ENCODE data around the gene MXI1. TPM values are rescaled to one million over a fixed set of nuclear protein-coding genes. Genes with fewer than 3 reads are reported as not detected.

MXI1 gene
- total and polyA plus RNA-seq, 2 experiments from 2014 or later, result 5.1 to 8.5 TPM

DNA sequence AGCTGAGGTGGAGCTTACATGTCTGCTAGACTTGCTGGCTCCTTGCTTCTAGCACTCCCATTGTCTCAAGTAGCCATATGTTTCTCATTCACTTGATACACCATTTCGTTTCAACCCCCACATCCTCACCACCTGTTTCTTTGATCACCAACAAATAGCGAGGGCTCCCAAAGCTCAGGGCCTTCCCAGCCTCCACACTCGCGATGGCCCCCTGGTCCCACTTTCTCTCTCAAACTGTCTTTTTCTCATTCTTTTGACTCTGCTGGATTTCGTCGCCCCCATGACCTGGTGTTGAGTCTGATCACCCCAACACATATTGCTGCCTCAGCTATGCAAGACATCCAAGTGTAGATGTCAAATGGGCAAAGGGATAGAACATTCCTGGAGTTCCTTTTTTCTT is 123.3 kb downstream of the MXI1 start:
- no peak overlapping the region for H2AFZ ChIP-seq
- no peak overlapping the region for H3K27ac ChIP-seq (ENCODE audit: low read depth)
- H3K36me3 ChIP-seq (ENCODE audit: insufficient read depth), result peaks cover 4% of the 10 kb centered on the region; the same call in 1 of the 2 replicates
- no peaks in the 10 kb centered on the region for H4K20me1 ChIP-seq (replicated peaks; ENCODE audit: insufficient read depth)
- ATAC-seq (no peak), DNase-seq (ENCODE audit: low spot score) (no peak)
- H3F3A ChIP-seq (replicated peaks; ENCODE audit: low read depth), result no peaks in the 10 kb centered on the region
- no peaks in the 10 kb centered on the region for H3K79me2 ChIP-seq (replicated peaks; ENCODE audit: insufficient read depth)
- no peaks in the 10 kb centered on the region for H3K27me3 ChIP-seq (ENCODE audit: insufficient read depth)
- H3K27ac Mint-ChIP-seq, result no peak overlapping the region
- H3K4me3 Mint-ChIP-seq, result no peak overlapping the region
- TF ChIP-seq, protein P1, sequence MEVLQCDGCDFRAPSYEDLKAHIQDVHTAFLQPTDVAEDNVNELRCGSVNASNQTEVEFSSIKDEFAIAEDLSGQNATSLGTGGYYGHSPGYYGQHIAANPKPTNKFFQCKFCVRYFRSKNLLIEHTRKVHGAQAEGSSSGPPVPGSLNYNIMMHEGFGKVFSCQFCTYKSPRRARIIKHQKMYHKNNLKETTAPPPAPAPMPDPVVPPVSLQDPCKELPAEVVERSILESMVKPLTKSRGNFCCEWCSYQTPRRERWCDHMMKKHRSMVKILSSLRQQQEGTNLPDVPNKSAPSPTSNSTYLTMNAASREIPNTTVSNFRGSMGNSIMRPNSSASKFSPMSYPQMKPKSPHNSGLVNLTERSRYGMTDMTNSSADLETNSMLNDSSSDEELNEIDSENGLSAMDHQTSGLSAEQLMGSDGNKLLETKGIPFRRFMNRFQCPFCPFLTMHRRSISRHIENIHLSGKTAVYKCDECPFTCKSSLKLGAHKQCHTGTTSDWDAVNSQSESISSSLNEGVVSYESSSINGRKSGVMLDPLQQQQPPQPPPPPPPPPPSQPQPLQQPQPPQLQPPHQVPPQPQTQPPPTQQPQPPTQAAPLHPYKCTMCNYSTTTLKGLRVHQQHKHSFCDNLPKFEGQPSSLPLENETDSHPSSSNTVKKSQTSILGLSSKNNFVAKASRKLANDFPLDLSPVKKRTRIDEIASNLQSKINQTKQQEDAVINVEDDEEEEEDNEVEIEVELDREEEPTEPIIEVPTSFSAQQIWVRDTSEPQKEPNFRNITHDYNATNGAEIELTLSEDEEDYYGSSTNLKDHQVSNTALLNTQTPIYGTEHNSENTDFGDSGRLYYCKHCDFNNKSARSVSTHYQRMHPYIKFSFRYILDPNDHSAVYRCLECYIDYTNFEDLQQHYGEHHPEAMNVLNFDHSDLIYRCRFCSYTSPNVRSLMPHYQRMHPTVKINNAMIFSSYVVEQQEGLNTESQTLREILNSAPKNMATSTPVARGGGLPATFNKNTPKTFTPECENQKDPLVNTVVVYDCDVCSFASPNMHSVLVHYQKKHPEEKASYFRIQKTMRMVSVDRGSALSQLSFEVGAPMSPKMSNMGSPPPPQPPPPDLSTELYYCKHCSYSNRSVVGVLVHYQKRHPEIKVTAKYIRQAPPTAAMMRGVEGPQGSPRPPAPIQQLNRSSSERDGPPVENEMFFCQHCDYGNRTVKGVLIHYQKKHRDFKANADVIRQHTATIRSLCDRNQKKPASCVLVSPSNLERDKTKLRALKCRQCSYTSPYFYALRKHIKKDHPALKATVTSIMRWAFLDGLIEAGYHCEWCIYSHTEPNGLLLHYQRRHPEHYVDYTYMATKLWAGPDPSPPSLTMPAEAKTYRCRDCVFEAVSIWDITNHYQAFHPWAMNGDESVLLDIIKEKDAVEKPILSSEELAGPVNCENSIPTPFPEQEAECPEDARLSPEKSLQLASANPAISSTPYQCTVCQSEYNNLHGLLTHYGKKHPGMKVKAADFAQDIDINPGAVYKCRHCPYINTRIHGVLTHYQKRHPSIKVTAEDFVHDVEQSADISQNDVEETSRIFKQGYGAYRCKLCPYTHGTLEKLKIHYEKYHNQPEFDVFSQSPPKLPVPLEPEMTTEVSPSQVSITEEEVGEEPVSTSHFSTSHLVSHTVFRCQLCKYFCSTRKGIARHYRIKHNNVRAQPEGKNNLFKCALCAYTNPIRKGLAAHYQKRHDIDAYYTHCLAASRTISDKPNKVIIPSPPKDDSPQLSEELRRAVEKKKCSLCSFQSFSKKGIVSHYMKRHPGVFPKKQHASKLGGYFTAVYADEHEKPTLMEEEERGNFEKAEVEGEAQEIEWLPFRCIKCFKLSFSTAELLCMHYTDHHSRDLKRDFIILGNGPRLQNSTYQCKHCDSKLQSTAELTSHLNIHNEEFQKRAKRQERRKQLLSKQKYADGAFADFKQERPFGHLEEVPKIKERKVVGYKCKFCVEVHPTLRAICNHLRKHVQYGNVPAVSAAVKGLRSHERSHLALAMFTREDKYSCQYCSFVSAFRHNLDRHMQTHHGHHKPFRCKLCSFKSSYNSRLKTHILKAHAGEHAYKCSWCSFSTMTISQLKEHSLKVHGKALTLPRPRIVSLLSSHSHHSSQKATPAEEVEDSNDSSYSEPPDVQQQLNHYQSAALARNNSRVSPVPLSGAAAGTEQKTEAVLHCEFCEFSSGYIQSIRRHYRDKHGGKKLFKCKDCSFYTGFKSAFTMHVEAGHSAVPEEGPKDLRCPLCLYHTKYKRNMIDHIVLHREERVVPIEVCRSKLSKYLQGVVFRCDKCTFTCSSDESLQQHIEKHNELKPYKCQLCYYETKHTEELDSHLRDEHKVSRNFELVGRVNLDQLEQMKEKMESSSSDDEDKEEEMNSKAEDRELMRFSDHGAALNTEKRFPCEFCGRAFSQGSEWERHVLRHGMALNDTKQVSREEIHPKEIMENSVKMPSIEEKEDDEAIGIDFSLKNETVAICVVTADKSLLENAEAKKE (CRISPR knock-in tag; IDR thresholded peaks at IDR 0.05), result no peak
- TF ChIP-seq EZH2 (IDR thresholded peaks at IDR 0.05; ENCODE audit: low read depth, unreplicated experiment) (no peak), JUNB (IDR thresholded peaks at IDR 0.05; ENCODE audit: unreplicated experiment) (no peak), EZH2phosphoT487 (IDR thresholded peaks at IDR 0.05; ENCODE audit: unreplicated experiment) (no peak), POLR2AphosphoS5 (IDR thresholded peaks at IDR 0.05; ENCODE audit: low read depth) (no peak), ZNF114 (CRISPR knock-in tag; IDR thresholded peaks at IDR 0.05) (no peak), STAT1 (IDR thresholded peaks at IDR 0.05; ENCODE audit: unreplicated experiment) (no peak), CREB1 (CRISPR knock-in tag; IDR thresholded peaks at IDR 0.05; ENCODE audit: low read depth) (no peak), ZNF331 (CRISPR knock-in tag; IDR thresholded peaks at IDR 0.05; ENCODE audit: low read depth) (no peak), NANOG (IDR thresholded peaks at IDR 0.05; ENCODE audit: borderline replicate concordance) (no peak)
- TF ChIP-seq, protein P2, sequence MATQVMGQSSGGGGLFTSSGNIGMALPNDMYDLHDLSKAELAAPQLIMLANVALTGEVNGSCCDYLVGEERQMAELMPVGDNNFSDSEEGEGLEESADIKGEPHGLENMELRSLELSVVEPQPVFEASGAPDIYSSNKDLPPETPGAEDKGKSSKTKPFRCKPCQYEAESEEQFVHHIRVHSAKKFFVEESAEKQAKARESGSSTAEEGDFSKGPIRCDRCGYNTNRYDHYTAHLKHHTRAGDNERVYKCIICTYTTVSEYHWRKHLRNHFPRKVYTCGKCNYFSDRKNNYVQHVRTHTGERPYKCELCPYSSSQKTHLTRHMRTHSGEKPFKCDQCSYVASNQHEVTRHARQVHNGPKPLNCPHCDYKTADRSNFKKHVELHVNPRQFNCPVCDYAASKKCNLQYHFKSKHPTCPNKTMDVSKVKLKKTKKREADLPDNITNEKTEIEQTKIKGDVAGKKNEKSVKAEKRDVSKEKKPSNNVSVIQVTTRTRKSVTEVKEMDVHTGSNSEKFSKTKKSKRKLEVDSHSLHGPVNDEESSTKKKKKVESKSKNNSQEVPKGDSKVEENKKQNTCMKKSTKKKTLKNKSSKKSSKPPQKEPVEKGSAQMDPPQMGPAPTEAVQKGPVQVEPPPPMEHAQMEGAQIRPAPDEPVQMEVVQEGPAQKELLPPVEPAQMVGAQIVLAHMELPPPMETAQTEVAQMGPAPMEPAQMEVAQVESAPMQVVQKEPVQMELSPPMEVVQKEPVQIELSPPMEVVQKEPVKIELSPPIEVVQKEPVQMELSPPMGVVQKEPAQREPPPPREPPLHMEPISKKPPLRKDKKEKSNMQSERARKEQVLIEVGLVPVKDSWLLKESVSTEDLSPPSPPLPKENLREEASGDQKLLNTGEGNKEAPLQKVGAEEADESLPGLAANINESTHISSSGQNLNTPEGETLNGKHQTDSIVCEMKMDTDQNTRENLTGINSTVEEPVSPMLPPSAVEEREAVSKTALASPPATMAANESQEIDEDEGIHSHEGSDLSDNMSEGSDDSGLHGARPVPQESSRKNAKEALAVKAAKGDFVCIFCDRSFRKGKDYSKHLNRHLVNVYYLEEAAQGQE (IDR thresholded peaks at IDR 0.05; ENCODE audit: unreplicated experiment), result no peak
- TF ChIP-seq, protein P3, sequence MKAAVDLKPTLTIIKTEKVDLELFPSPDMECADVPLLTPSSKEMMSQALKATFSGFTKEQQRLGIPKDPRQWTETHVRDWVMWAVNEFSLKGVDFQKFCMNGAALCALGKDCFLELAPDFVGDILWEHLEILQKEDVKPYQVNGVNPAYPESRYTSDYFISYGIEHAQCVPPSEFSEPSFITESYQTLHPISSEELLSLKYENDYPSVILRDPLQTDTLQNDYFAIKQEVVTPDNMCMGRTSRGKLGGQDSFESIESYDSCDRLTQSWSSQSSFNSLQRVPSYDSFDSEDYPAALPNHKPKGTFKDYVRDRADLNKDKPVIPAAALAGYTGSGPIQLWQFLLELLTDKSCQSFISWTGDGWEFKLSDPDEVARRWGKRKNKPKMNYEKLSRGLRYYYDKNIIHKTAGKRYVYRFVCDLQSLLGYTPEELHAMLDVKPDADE (IDR thresholded peaks at IDR 0.05), result no peak
- TF ChIP-seq, protein P4, sequence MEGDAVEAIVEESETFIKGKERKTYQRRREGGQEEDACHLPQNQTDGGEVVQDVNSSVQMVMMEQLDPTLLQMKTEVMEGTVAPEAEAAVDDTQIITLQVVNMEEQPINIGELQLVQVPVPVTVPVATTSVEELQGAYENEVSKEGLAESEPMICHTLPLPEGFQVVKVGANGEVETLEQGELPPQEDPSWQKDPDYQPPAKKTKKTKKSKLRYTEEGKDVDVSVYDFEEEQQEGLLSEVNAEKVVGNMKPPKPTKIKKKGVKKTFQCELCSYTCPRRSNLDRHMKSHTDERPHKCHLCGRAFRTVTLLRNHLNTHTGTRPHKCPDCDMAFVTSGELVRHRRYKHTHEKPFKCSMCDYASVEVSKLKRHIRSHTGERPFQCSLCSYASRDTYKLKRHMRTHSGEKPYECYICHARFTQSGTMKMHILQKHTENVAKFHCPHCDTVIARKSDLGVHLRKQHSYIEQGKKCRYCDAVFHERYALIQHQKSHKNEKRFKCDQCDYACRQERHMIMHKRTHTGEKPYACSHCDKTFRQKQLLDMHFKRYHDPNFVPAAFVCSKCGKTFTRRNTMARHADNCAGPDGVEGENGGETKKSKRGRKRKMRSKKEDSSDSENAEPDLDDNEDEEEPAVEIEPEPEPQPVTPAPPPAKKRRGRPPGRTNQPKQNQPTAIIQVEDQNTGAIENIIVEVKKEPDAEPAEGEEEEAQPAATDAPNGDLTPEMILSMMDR (conservative IDR thresholded peaks at IDR 0.05; ENCODE audit: low read depth in 2 of 2), result no peak
- H3K4me3 ChIP-seq, result no peak overlapping the region
- H3K36me3 Mint-ChIP-seq (ENCODE audit: low read depth), result peaks cover 28% of the 10 kb centered on the region
- H3K27me3 Mint-ChIP-seq (ENCODE audit: insufficient read depth, low read depth, poor library complexity), result peaks cover 13% of the 10 kb centered on the region
- peaks cover 5% of the 10 kb centered on the region for H3K4me1 ChIP-seq (ENCODE audit: insufficient read depth)
- peaks cover 46% of the 10 kb centered on the region for H3K9me3 Mint-ChIP-seq
- 0 out of 2 replicates have a peak, but pooled peaks cover 2% of the 10 kb centered on the region for H3K9me2 ChIP-seq (ENCODE audit: insufficient read depth)
- no peak overlapping the region for H3K4me2 ChIP-seq
- H3K4me1 Mint-ChIP-seq, result peaks cover 6% of the 10 kb centered on the region; the same call in 2 of the 3 replicates

Data from GM23338 (cell line).